ENCODE results near the gene STARD9. TPM values are rescaled to one million over a fixed set of nuclear protein-coding genes. Genes with fewer than 3 reads are reported as not detected.

The STARD9 gene
- total and polyA plus RNA-seq, 2 of the 13 experiments (the other 11 are each of a cell fraction or from before 2014, with no cell fraction given), result 5.3 to 7.5 TPM

- TF ChIP-seq ZNF737 (CRISPR knock-in tag; IDR thresholded peaks at IDR 0.05; ENCODE audit: borderline replicate concordance) (no peak), JUND (CRISPR knock-in tag; IDR thresholded peaks at IDR 0.05) (no peak), ZFY (CRISPR knock-in tag; IDR thresholded peaks at IDR 0.05) (no peak; the same call in 1 of the 2 replicates), ZNF589 (CRISPR knock-in tag; conservative IDR thresholded peaks at IDR 0.05) (no peak), FLYWCH1 (CRISPR knock-in tag; IDR thresholded peaks at IDR 0.05) (no peak), GZF1 (CRISPR knock-in tag; IDR thresholded peaks at IDR 0.05) (no peak), SMARCC2 (IDR thresholded peaks at IDR 0.05) (no peak), RAD51 (IDR thresholded peaks at IDR 0.05; ENCODE audit: borderline replicate concordance) (no peak), CAMTA2 (CRISPR knock-in tag; IDR thresholded peaks at IDR 0.05; ENCODE audit: borderline replicate concordance) (no peak), GTF3A (CRISPR knock-in tag; conservative IDR thresholded peaks at IDR 0.05) (0 out of 2 replicates have a peak, but pooled peaks have one; percentile 56), ZMAT5 (CRISPR knock-in tag; IDR thresholded peaks at IDR 0.05; ENCODE audit: borderline replicate concordance, low read depth) (no peak), NFYC (CRISPR knock-in tag; IDR thresholded peaks at IDR 0.05) (peak; percentile 63), ZNF468 (CRISPR knock-in tag; IDR thresholded peaks at IDR 0.05) (no peak; the same call in 1 of the 2 replicates), RBAK (CRISPR knock-in tag; IDR thresholded peaks at IDR 0.05) (no peak), AGO2 (optimal IDR thresholded peaks at IDR 0.05; ENCODE audit: low read depth, low read length) (no peak), ZNF263 (CRISPR knock-in tag; IDR thresholded peaks at IDR 0.05) (0 out of 2 replicates have a peak, but pooled peaks have one; percentile 35), TRIM22 (IDR thresholded peaks at IDR 0.05) (no peak), E2F1 (CRISPR knock-in tag; IDR thresholded peaks at IDR 0.05) (no peak; the same call in 1 of the 2 replicates), ETV5 (CRISPR knock-in tag; IDR thresholded peaks at IDR 0.05; ENCODE audit: borderline replicate concordance) (no peak)
- TF ChIP-seq, protein P1, sequence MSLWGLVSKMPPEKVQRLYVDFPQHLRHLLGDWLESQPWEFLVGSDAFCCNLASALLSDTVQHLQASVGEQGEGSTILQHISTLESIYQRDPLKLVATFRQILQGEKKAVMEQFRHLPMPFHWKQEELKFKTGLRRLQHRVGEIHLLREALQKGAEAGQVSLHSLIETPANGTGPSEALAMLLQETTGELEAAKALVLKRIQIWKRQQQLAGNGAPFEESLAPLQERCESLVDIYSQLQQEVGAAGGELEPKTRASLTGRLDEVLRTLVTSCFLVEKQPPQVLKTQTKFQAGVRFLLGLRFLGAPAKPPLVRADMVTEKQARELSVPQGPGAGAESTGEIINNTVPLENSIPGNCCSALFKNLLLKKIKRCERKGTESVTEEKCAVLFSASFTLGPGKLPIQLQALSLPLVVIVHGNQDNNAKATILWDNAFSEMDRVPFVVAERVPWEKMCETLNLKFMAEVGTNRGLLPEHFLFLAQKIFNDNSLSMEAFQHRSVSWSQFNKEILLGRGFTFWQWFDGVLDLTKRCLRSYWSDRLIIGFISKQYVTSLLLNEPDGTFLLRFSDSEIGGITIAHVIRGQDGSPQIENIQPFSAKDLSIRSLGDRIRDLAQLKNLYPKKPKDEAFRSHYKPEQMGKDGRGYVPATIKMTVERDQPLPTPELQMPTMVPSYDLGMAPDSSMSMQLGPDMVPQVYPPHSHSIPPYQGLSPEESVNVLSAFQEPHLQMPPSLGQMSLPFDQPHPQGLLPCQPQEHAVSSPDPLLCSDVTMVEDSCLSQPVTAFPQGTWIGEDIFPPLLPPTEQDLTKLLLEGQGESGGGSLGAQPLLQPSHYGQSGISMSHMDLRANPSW (CRISPR knock-in tag; IDR thresholded peaks at IDR 0.05; ENCODE audit: borderline replicate concordance), result no peak
- TF ChIP-seq, protein P2, sequence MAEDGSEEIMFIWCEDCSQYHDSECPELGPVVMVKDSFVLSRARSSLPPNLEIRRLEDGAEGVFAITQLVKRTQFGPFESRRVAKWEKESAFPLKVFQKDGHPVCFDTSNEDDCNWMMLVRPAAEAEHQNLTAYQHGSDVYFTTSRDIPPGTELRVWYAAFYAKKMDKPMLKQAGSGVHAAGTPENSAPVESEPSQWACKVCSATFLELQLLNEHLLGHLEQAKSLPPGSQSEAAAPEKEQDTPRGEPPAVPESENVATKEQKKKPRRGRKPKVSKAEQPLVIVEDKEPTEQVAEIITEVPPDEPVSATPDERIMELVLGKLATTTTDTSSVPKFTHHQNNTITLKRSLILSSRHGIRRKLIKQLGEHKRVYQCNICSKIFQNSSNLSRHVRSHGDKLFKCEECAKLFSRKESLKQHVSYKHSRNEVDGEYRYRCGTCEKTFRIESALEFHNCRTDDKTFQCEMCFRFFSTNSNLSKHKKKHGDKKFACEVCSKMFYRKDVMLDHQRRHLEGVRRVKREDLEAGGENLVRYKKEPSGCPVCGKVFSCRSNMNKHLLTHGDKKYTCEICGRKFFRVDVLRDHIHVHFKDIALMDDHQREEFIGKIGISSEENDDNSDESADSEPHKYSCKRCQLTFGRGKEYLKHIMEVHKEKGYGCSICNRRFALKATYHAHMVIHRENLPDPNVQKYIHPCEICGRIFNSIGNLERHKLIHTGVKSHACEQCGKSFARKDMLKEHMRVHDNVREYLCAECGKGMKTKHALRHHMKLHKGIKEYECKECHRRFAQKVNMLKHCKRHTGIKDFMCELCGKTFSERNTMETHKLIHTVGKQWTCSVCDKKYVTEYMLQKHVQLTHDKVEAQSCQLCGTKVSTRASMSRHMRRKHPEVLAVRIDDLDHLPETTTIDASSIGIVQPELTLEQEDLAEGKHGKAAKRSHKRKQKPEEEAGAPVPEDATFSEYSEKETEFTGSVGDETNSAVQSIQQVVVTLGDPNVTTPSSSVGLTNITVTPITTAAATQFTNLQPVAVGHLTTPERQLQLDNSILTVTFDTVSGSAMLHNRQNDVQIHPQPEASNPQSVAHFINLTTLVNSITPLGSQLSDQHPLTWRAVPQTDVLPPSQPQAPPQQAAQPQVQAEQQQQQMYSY (CRISPR knock-in tag; IDR thresholded peaks at IDR 0.05), result no peak
Measured at GRCh38 chr15:42575188-42576039, at the start of gene STARD9 (continued).
